ENCODE results near the gene ZNF565.
"Not testable (repeated sequence)": the region's sequence is repeated elsewhere in the genome, so short reads cannot be mapped to it uniquely, and the experiment has no call there.

DNA sequence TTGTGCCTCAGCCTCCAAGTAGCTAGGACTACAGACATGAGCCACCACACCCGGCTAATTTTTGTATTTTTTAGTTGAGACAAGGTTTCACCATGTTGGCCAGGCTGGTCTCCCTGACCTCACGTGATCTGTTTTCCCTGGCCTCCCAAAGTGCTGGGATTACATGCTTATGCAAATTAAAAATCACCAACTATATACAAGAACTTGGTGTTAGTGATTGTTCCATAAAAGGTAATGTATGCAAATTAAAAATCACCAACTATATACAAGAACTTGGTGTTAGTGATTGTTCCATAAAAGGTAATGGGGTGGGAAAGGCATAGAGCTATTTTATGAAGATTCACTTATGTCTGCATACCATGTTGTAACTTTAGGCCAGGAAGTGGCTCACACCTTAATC, 35.4 kb downstream of the ZNF565 start:
- TF ChIP-seq POLR2A (IDR thresholded peaks at IDR 0.05; ENCODE audit: low read length); CEBPB (IDR thresholded peaks at IDR 0.05); CTCF (IDR thresholded peaks at IDR 0.05); CBX8 (IDR thresholded peaks at IDR 0.05); EP300 (IDR thresholded peaks at IDR 0.05); BCL3 (IDR thresholded peaks at IDR 0.05); SREBF2 (IDR thresholded peaks at IDR 0.05); MAFK (IDR thresholded peaks at IDR 0.05; ENCODE audit: partially characterized antibody); MYC (IDR thresholded peaks at IDR 0.05; ENCODE audit: borderline replicate concordance, low read length); CBX2 (IDR thresholded peaks at IDR 0.05; ENCODE audit: borderline replicate concordance, low read depth); REST (IDR thresholded peaks at IDR 0.05); KDM1A (IDR thresholded peaks at IDR 0.05; ENCODE audit: low read depth): not testable (repeated sequence)

Measured in A549 (cell line).